GM12892 (cell line): Measurements from ENCODE around the gene CTAGE4. TPM values are rescaled to one million over a fixed set of nuclear protein-coding genes. Genes with fewer than 3 reads are reported as not detected.
"Not testable (repeated sequence)": the region's sequence is repeated elsewhere in the genome, so short reads cannot be mapped to it uniquely, and the experiment has no call there.

Source experiments
- DNase-seq: peaks from one replicate; pipeline ENCODE4 v3.0.0; 2011; ENCODE audit not compliant: insufficient read length
- FAIRE-seq: peaks from 2 replicates; lab custom pipeline; 2011; peaks lifted over from hg19 to GRCh38; lab: Jason Lieb, UNC
- POLR2A ChIP-seq: IDR thresholded peaks from 2 replicates; pipeline ENCODE4 v1.6.1; 2011; ENCODE audit warnings: low read depth, low read length, control low read depth
- POLR2AphosphoS5 ChIP-seq: IDR thresholded peaks from 2 replicates; pipeline ENCODE4 v1.6.1; 2011; ENCODE audit warnings: low read depth, low read length, control low read depth
- TAF1 ChIP-seq: IDR thresholded peaks from 2 replicates; pipeline ENCODE4 v1.6.1; 2011; ENCODE audit warnings: low read depth, mild to moderate bottlenecking, control low read depth, low read length, borderline replicate concordance
- polyA plus RNA-seq: library from polyadenylated mRNA; unstranded; fragments of >200 nt; gene quantifications from one replicate; pipeline ENCODE4 v1.2.1, GENCODE V29; 2012; ENCODE audit warnings: missing spikeins, inconsistent platforms; ENCODE audit not compliant: missing spikeins

The CTAGE4 gene
- 0.11 TPM for polyA plus RNA-seq

- FAIRE-seq, DNase-seq: not testable (repeated sequence)
Measured at GRCh38 chr7:144183166-144183565, at the start of gene CTAGE4. Gene CTAGE4, plus strand, starts transcription at chr7:144183466. Its CDS starts 38 bp downstream, at chr7:144183504.

- TF ChIP-seq POLR2AphosphoS5 (no peak), TAF1 (no peak), POLR2A (no peak)
- no peak for FAIRE-seq
- no peak for DNase-seq
Measured at GRCh38 chr7:144134116-144134515, 49.1 kb upstream of the CTAGE4 start.

- FAIRE-seq (no peak), DNase-seq (no peak)
- TF ChIP-seq POLR2A (no peak), TAF1 (no peak)
Measured at GRCh38 chr7:144137501-144137900, 45.8 kb upstream of the CTAGE4 start.

GRCh38 chr7:144142187-144142586 lies 41.1 kb upstream of the CTAGE4 start:
- FAIRE-seq: peak; percentile 60
- DNase-seq: no peak
- no peak for TF ChIP-seq POLR2AphosphoS5
- TF ChIP-seq POLR2A: no peak
- no peak for TF ChIP-seq TAF1

GRCh38 chr7:144144426-144144825 lies 38.8 kb upstream of the CTAGE4 start:
- FAIRE-seq (no peak), DNase-seq (no peak)
- no peak for TF ChIP-seq TAF1
- no peak for TF ChIP-seq POLR2AphosphoS5
- no peak for TF ChIP-seq POLR2A

GRCh38 chr7:144148224-144148827 lies 34.9 kb upstream of the CTAGE4 start:
- FAIRE-seq (no peak), DNase-seq (no peak)
- TF ChIP-seq TAF1: no peak
- no peak for TF ChIP-seq POLR2AphosphoS5
- no peak for TF ChIP-seq POLR2A

GRCh38 chr7:144158861-144159260 lies 24.4 kb upstream of the CTAGE4 start:
- no peak for FAIRE-seq
- DNase-seq: no peak
- TF ChIP-seq POLR2AphosphoS5 (no peak), POLR2A (no peak), TAF1 (no peak)

- no peak for TF ChIP-seq POLR2AphosphoS5
- no peak for TF ChIP-seq TAF1
- TF ChIP-seq POLR2A: no peak
- no peak for DNase-seq
- no peak for FAIRE-seq
Measured at GRCh38 chr7:144164784-144165183, 18.5 kb upstream of the CTAGE4 start.

- FAIRE-seq, DNase-seq: not testable (repeated sequence)
Measured at GRCh38 chr7:144171594-144172350, 11.5 kb upstream of the CTAGE4 start.

- DNase-seq (no peak), FAIRE-seq (no peak)
- no peak for TF ChIP-seq POLR2A
- no peak for TF ChIP-seq TAF1
- TF ChIP-seq POLR2AphosphoS5: no peak
Measured at GRCh38 chr7:144174613-144175012, 8.7 kb upstream of the CTAGE4 start.

GRCh38 chr7:144178380-144179164 lies 4.7 kb upstream of the CTAGE4 start:
- peak; percentile 82 for FAIRE-seq
- DNase-seq: not testable (repeated sequence)

GRCh38 chr7:144179165-144179479 lies 4.1 kb upstream of the CTAGE4 start:
- not testable (repeated sequence) for FAIRE-seq, DNase-seq

- DNase-seq, FAIRE-seq: not testable (repeated sequence)
Measured at GRCh38 chr7:144187848-144188247, 4.6 kb downstream of the CTAGE4 start.

GRCh38 chr7:144188578-144189171 lies 5.4 kb downstream of the CTAGE4 start:
- not testable (repeated sequence) for FAIRE-seq

GRCh38 chr7:144193782-144194181 lies 10.5 kb downstream of the CTAGE4 start:
- FAIRE-seq, DNase-seq: not testable (repeated sequence)

More at GRCh38 chr7:144188578-144189171, 5.4 kb downstream of the CTAGE4 start:
- not testable (repeated sequence) for DNase-seq

GRCh38 chr7:144194453-144194852 lies 11.2 kb downstream of the CTAGE4 start:
- FAIRE-seq, DNase-seq: not testable (repeated sequence)

GRCh38 chr7:144195212-144195872 lies 12.1 kb downstream of the CTAGE4 start, which contains the start of gene ARHGEF35:
Gene ARHGEF35, minus strand, starts transcription at chr7:144195833. Its CDS starts 7,450 bp downstream, at chr7:144188383.
- not testable (repeated sequence) for FAIRE-seq, DNase-seq
